ENCODE data around the gene PRSS36.
"Not testable (repeated sequence)": the region's sequence is repeated elsewhere in the genome, so short reads cannot be mapped to it uniquely, and the experiment has no call there.

The PRSS36 gene

GRCh38 chr16:31149894-31150890, at the start of gene PRSS36:
Gene PRSS36, minus strand, starts transcription at chr16:31150066. Its CDS starts 31 bp downstream, at chr16:31150035.
- DNase-seq, result no peak

- DNase-seq, result no peak
These were observed 49.7 kb upstream of the PRSS36 start for GRCh38 chr16:31199430-31200041.

GRCh38 chr16:31198207-31198882, 48.5 kb upstream of the PRSS36 start:
- DNase-seq, result no peak

- no peak for DNase-seq
These were observed 46.6 kb upstream of the PRSS36 start for GRCh38 chr16:31196324-31197088.

- DNase-seq, result not testable (repeated sequence)
These were observed 46.0 kb upstream of the PRSS36 start for GRCh38 chr16:31195861-31196260.

- DNase-seq, result no peak
These were observed 45.0 kb upstream of the PRSS36 start for GRCh38 chr16:31194898-31195297.

- DNase-seq, result no peak
These were observed 44.0 kb upstream of the PRSS36 start for GRCh38 chr16:31193874-31194273.

- no peak for DNase-seq
These were observed 43.2 kb upstream of the PRSS36 start for GRCh38 chr16:31192856-31193642.

GRCh38 chr16:31191697-31192428, 42.0 kb upstream of the PRSS36 start:
- DNase-seq, result no peak

GRCh38 chr16:31190818-31191444, 41.1 kb upstream of the PRSS36 start:
- DNase-seq, result no peak

- no peak for DNase-seq
These were observed 40.2 kb upstream of the PRSS36 start for GRCh38 chr16:31190061-31190460.

GRCh38 chr16:31189412-31189778, 39.5 kb upstream of the PRSS36 start:
- no peak for DNase-seq

GRCh38 chr16:31188450-31189411, 38.9 kb upstream of the PRSS36 start:
- DNase-seq, result no peak

- DNase-seq, result no peak
These were observed 37.9 kb upstream of the PRSS36 start for GRCh38 chr16:31187808-31188189.

GRCh38 chr16:31186930-31187807, 37.3 kb upstream of the PRSS36 start:
- no peak for DNase-seq

- DNase-seq, result no peak
These were observed 36.3 kb upstream of the PRSS36 start for GRCh38 chr16:31186176-31186575.

GRCh38 chr16:31185339-31185738, 35.5 kb upstream of the PRSS36 start:
- no peak for DNase-seq

- no peak for DNase-seq
These were observed 35.0 kb upstream of the PRSS36 start for GRCh38 chr16:31184888-31185287.

Measured in right hindlimb (tissue), 1 donor.